NCI-H510A treated with DMSO at 0.1 percent for 48 hours (cell line): ENCODE measurements around the gene CTNNA2.
"Not testable (repeated sequence)": the region's sequence is repeated elsewhere in the genome, so short reads cannot be mapped to it uniquely, and the experiment has no call there.

Source experiments
- DNase-seq: peaks from one replicate; lab custom pipeline; 2025; lab: John Stamatoyannopoulos, UW

Gene CTNNA2

DNA sequence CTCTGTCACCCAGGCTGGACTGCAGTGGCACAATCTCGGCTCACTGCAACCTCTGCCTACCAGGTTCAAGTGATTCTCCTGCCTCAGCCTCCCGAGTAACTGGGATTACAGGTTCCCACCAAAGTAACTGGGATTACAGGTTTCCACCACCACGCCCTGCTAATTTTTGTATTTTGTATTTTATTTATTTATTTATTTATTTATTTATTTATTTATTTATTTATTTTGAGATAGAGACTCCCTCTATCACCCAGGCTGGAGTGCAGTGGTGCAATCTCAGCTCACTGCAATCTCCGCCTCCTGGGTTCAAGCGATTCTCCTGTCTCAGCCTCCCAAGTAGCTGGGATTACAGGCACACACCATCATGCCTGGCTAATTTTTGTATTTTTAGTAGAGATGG is 633.9 kb downstream of the CTNNA2 start:
- not testable (repeated sequence) for DNase-seq

DNA sequence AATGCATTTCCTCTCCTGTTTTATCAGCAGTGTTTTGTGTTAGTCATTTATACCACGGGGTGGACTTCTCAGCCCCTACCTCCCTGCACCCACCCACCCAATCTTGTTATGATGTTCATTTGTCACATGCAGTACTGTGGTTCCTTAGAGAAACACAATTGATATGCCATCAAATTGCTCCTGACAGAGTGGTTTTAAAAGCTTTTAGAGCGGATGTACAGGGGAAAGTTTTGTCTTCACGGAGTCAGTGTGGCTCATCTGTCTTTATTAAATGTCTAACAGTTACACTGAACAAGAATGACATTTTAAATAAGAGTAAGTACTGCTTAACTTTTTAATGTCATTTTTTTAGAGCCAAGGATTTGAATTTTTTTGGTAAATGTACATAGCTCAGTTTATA is 634.8 kb downstream of the CTNNA2 start:
- DNase-seq = no peak

DNA sequence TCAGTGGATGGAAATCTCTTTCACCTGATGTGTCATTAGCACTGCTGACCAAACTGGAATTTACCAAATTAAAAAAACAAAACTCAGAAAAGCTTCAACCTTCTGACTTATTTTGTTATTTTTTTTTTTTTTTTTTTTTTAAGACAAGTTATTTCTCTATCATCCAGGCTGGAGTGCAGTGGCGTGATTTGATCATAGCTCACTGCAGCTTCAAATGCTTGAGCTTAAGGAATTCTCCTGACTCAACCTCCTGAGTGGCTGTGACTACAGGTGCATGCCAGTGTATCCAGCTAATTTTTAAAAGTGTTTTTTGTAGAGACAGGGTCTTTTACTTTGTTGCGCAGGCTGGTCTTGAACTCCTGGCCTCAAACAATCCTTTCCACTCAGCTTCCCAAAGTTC is 636.1 kb downstream of the CTNNA2 start:
- no peak for DNase-seq

DNA sequence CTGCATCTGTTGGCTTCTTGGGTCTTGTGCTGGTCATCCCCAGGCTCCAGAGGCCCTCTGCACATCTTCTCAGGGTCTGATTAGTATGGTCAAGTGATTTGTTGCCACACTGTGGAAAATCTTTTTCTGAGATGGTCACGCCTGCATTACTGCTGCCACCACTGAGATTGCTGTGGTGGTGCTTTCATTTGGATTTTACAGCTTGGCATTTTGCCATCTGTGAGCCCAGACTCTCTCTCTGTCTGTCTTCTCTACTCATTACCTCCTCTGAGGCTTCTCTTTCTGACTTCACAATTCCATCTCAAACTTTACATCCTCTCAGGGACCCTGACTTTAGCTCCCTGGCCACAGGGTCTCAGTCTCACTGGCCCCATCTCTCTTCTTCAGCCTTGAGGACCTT is 637.1 kb downstream of the CTNNA2 start:
- no peak for DNase-seq

DNA sequence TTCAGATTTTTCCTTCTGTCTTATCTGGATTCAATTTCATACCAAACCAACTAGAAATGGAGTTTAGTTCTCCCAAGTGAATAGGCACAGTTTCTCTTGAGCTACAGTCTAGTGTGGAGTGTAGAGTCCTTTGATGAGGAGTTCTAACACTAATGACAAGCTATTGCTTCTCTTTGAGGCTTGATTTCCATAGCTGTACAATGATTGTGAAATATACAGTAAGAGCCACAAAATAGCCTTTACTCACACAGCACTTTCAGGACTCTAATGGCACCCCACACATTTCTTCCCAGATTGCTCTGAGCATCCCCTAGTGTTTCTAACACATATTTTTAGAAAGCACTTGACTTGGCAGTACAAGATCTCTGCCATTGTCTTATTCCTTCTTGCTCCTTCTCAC is 638.4 kb downstream of the CTNNA2 start:
- no peak for DNase-seq

DNA sequence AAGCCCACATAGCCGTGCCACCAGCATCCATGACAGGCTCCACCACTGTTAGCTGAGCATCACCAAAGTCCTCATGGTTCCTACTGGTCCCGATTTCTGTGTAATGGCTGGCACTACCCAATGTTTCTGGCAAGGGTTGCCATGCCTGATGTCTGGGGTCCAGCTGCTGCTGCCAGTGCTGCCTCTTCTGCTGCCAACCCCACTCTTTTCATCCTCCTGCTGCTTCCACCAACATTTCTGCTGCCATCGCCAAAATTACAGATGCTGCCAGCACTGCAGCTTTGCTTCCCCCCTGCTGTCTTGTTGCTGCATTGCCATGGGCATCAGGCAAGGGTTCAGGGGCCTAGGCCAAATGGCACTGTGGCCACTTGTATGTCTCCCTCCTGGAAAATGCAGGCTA is 638.8 kb downstream of the CTNNA2 start:
- no peak for DNase-seq

DNA sequence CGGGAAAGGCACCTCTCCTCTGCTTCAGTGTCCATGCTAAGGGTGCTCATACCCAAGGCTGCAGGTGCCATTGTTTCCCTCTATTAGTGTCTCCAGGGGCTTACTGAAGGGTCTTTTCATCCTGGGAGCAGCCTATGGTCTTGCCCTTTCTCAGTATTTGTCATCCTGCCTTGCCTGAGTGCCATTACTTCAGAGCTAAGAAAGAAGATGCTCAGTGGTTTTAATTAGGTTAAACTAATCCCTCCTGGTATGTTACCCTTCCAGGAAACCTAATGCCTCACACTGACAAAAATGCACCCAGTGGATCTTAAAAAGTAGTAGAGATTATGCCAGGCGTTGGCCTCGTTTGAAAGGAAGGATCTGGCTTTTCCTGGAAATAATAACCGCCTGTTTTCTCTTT is 640.3 kb downstream of the CTNNA2 start:
- no peak for DNase-seq

DNA sequence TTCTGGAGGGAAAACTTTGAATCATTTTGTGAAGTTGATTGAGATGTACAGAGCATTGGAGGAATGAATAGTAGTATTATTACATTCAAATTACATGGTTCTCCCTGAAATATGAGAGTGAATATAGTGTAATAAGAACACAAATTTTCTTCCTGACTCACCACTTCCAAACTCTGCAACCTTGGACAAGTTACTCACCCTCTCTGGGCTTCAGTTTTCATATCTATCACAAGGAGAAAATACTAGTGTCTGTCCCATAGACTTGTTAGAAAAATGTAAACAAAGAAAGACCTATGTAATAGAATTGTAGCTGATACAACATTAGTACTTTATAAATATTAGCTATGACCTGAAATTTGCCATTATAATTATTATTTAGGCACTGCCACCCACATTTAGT is 640.9 kb downstream of the CTNNA2 start:
- DNase-seq = no peak

DNA sequence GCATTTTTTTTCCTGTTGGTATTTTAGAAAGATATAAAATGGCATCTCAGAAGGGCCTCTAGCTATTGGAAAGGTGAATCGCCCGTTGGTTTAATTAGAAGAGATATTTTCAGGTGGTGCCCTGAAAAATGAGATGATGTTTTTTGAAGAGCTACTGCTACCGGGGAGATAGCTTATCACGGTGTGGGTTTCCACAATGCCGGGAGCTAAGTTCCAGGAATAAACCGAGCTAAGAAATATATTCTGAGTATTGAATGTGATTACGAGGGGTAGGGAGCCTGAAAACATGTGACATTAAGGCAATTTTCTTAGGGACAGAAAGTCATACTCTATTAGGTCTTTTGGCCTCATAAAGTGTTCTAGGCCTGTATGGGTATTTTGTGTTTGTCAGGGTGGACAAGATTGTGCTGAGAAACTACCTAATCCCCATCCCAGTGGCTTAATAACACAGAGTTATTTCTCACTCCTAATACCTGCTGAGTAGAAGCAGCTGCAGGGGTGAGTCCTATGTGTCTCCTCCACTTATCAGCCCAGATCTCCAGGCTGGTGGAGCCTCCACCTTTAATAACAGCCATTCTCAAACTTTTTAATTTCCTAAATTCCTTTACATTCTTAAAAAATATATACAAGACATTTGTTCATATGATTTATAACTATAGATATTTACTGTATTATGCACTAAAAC is 641.5 kb downstream of the CTNNA2 start:
- no peak for DNase-seq

DNA sequence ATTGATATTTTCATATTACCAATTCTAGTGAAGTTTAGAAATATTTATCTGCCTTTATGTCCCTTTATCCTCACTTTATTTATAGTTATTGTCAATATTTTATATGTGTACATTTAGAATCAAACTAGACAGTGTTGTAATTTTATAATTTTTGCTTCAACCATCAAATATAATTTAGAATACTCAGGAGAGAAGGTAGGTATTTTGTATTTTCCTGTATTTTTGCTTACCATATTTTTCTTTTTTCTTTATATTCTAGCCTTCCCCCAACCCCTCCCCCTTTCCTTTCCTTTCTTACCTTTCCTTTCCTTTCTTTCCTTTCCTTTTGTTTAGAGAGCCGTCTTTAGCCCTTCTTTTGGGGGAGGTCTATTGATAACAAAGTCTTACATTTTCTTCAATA is 651.5 kb downstream of the CTNNA2 start:
- no peak for DNase-seq

DNA sequence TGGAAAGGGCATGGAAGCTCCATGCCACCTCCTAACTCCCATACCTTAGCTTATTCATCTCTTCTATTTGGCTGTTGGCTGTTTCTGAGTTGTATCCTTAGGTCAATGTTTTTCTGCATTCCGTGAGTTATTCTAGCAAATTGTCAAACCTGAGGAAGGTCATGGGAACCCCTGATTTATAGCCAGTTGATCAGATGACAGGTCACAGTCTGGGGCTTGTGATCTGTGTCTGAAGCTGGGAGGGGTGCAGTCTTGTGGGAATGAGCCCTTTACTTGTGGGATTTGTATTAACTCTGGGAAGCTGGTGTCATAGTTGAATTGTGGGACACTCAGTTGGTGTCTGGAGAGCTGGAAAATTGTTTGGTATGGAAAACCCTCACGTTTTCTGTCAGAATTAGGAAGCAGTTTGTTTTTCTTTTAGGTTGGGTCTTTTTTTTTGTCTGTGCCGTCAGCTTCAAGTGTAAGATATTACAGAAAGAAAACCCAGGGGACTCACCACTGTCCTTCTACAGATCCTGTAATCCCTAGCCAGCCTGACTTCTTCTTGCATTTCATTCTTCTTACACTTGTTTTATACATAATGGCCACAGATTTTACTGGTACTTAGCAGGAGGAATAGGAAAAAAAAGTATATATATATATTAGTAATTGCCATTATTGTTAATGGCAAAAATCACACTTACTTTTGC is 653.8 kb downstream of the CTNNA2 start:
- DNase-seq = no peak

DNA sequence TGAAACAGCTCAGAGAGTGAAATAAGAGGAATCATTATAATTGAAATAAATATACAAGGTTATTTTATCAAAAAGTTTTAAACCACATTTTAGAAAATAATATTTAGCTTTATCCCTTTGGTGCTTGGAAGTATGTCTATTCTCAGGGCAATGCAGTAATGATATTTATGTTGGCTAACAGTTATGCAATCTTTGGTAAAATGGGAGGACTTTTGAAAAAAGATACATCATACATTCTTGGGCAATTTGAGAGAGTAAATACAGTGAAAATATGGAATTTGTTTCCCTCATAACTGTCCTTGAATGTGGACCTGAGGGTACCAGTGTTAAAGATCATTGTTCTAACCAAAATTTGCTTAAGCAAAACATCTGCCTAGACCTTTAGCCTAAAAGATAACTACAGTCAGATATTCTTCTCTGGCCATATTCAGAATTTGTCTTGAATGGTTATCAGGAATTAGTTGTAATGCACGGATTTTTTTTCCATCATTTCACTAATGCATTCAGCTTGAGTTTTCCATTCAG is 654.5 kb downstream of the CTNNA2 start:
- DNase-seq = no peak

DNA sequence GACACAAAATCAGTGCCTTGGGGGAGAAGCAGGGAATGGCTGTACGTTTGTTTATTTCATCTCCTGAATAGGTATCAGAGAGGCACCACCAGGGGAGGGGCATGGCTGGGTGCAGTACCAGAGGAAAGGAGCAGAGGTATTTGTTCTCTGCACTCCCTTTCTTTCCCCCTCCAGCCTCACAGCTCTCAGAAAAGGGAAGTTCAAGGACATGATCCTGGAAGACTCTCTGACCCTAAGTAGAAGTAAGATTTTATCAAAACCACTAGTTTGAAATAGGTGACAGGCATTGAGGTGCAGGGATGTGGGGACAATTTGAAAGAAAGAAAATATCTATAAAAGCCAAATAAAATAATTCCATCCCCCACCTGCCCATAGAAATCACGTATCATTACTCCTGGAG is 655.2 kb downstream of the CTNNA2 start:
- DNase-seq = no peak

DNA sequence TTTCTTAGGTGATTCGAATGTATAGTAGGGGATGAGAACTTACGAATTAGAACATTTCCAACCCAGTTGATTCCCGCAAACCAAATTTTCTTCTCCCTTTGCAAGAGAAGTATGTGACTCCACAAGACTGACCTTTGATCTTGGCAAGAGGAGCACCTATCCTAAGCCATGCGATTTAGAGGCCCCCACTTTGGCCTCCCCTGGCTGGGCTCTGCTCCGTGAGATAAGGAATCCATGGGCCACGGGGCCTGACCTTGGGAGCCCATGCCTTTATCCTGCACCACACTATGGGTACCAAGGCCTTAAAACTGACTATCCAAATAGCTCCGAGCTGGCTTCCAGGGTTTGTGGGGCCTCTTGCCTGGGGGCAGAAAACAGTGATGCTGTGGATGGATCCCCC is 656.0 kb downstream of the CTNNA2 start:
- no peak for DNase-seq

DNA sequence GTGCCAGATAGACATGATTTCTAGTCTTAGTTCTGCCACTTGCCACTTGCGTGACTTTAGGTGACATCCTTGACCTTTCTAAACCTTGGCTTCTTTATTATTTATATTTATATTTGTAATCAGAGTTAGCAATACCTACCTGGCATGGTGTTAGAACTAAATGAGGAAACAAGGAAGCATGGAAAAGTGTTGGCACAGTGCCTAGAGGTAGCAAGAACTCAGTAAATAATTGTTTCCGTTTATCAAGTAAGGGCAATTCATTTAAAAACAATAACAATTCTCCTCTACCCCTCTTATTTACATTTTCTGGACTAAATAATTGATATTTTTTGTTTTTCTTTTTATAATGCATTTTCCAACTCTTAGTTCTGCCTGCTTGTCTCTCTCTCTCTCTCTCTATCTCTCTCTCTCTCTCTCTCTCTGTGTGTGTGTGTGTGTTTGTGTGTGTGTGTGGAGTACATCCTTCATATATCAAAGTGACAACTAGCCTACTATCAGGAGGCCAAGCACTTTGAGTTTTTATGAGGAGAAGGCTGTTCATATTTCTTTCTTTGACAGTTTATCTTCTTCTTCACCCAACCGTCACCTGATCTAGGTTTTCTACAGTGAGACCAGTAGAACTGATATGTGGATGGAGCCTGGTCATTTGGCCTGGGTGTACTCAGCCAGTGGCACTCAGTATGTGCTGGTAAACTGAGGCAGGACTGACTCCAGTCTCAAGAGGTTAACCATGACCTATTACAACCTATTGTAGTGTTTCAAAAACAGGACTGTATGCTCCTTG is 657.2 kb downstream of the CTNNA2 start:
- DNase-seq = peak; percentile 9

DNA sequence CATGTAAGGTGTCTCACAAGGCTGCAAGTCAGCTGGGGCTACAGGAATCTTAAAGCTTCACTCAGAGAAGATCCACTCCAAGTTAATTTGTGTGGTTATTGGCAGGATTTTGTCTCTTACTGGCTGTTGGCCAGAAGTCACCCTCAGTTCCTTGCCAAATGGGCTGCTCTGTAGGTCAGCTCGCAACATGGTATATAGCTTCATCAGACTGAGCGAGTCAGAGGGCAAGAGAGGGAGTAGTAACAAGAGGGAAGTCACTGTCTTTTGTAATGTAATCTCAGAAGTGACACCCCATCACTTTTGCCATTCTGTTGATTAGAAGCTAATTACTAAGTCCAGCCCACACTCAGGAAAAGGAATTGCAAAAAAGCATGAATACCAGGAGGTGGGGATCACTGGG is 672.2 kb downstream of the CTNNA2 start:
- DNase-seq = no peak

DNA sequence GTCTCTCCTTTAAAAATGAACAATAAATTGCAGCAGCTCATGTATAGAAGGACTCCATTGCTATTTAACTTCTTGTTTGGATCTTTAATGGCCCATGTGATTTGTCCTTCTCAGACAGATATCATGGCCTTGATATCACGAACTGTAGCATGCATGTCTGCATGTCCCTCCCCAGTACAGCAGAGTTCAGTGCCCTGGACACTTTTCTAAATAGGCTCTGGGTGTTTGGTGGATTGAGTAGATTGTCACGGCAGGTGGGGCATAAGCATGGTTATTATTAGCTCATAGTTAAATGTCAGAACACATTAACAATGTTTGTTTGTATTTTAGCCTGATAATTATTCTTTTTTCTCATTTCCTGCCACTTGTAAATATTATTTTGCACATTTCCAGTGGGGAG is 673.4 kb downstream of the CTNNA2 start:
- DNase-seq = no peak

DNA sequence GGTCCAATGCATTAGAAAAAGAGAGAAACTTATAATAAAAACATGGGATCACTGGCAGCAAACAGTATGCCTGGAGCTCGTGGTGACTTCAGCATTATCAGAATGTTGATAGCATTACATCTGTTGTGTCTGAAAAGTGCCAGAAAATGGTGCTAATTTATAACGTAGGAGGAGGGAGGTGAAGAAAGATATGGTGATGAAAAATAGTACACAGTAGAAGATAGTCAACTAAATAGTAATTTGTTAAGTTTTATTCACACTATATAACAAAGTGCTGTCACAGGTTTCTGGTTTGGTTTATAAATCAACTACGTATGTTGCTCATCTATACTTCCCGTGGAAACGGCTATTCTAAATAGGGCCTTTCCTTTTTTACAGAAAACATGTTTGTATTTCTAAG is 674.3 kb downstream of the CTNNA2 start:
- DNase-seq = no peak

DNA sequence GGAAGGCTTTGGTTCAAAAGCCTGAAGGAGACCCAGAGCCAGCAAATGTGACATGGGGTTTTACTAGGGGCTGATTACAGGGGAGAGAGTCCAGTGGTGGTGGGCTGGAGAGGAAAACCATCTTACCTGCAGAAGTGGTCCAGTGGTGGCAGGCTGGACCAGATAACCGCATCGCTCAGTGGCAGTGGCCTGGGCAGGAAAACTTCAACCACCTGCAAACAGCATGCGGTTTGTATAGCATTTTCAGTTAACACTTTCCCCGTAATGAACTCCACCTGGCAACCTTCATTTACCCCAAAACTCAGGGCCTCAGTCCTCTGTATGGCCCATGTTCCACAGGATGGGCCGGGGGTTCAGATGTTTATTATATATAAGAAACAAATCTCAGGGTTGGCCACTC is 677.3 kb downstream of the CTNNA2 start:
- DNase-seq = no peak

DNA sequence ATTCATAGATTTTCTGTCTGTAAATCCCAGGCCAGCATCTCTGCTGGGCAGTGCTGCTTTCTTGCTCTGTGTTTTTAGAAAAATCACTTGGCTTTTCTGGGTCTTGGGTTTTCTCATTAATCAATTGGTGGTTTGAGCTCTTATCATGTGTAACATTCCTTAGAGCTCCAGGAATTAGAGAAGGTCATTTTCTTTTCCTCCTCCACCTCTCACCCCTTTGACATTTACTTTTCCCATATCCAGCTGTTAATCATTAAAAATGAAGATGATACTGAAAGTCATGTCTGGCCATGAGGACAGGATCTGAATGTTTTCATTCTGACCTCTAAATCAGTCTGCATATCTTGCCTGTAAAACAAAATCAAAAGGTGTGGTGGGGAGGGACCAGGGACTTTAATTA is 680.7 kb downstream of the CTNNA2 start:
- no peak for DNase-seq

DNA sequence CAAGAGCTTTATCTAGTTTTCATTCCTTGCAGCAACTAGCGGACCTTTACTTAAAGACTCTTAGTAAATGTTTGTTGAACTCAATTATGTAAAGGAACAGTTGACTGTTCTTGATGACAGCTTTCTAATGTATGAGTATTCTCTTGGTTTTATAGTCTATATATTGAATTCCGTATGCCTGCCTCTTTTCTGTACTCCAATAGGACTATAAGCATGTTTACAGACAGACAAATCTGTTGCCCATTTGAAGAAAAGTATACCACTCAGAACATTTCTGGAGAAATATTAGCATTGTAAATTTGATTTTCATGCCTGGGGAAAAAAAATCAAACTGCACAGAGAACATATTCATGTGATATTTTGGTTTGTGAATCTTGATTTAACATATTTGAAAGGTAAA is 682.2 kb downstream of the CTNNA2 start:
- DNase-seq = no peak

DNA sequence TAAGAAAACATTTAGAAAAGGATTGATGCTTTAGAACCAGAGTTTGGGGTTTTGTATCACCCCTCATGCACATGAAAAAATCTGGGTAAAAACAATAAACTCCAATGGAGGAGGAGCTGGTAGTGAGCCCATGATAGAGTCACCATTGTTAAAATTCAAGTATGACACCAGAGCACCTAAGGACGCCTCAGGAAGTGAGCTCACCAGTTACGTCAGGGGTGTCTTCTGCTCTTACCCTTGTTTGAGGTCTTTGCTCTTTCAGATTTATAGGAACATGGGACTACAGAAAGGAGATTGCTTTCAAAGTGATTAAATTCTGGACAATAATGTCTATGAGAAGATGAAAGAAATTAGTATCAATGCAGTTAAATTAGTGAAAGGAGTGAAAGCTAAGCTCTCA is 685.2 kb downstream of the CTNNA2 start:
- no peak for DNase-seq

DNA sequence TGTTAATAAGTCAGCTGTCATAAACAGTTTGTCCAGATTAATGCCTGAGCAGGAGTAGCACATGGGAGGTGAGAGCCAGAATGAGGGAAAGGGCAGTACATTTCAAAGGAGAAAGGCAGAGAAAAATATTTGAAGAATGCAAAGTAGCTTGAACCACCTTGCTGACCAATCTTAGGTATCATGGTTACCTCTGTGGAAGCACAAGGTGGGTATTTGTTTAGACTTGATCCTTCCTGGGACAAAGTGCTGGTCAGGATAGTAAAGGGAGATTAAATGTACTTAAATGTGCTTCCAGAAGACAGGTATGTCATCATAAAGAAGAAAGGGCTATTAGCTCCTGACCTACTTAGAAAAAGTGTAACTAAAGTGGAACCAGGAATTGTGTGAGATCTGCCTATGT is 686.7 kb downstream of the CTNNA2 start:
- no peak for DNase-seq
